HepG2 (cell line): Measurements from ENCODE around the gene EMC8.
A peak's percentile ranks its signal among the peaks of the same experiment; 100 is the strongest.

Experiments
- CTCF ChIP-seq: sonication (generic); formaldehyde crosslinking; IDR thresholded peaks from 2 replicates; pipeline ENCODE4 v1.5.0; 2020; ENCODE audit warnings: mild to moderate bottlenecking, missing genetic modification reagents, moderate library complexity
- FOXJ3 ChIP-seq: sonication (generic); formaldehyde crosslinking; IDR thresholded peaks from 2 replicates; pipeline ENCODE4 v1.4.0; 2020; ENCODE audit warnings: missing genetic modification reagents, mild to moderate bottlenecking, borderline replicate concordance

GRCh38 chr16:85798283-85798776 is 1.0 kb downstream of the EMC8 start:
- TF ChIP-seq FOXJ3 (CRISPR knock-in tag) (peak; percentile 51; the same call in 1 of the 2 replicates), CTCF (CRISPR knock-in tag) (no peak)
